Measurements from ENCODE around the gene OTUB1.

DNA sequence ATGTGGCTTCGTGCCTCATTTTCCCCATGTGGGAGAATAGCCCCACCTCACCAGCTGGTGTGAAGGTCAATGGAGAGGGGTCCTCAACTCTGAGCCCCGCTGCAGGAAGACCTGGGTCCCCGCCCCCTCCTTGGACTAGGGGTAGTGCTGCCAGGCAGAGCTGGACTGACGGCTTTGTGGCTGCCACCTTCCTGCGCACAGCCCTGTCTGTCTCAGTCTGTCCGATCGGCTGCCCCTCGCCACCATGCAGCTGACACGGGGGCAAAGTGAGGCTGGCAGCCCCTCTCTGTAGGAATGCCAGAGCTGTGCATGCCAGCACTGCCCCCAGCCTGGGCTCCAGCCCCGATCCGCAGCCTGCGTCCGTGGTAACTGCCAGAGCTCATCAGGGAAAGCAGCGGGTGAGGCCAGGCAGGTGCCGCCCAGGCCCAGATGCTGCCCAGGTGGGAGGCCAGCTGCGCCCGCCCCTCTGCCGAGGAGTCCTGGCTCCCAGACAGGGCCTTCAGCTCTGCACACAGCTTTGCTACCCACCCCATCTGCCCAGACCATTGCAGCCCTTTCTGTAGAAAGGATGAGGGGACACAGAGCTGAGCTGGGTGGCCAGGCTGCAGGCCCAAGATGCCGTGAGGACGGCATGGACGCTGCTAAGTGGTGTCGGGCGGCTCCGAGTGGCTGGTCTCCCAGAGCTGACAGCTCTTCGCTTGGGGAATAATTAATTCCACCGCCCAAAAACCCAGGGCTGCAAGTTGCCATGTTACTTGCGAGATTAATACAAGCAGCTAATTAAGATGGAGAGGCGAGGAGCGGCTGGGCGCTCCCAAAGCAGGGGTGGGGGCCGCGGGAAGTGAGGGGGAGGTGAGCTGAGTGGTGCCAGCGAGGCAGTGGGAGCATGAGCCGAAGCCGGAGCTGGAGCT, 30.0 kb downstream of the OTUB1 start:
- no peak for TF ChIP-seq EZH2 (IDR thresholded peaks at IDR 0.05)
- TF ChIP-seq, protein P1, sequence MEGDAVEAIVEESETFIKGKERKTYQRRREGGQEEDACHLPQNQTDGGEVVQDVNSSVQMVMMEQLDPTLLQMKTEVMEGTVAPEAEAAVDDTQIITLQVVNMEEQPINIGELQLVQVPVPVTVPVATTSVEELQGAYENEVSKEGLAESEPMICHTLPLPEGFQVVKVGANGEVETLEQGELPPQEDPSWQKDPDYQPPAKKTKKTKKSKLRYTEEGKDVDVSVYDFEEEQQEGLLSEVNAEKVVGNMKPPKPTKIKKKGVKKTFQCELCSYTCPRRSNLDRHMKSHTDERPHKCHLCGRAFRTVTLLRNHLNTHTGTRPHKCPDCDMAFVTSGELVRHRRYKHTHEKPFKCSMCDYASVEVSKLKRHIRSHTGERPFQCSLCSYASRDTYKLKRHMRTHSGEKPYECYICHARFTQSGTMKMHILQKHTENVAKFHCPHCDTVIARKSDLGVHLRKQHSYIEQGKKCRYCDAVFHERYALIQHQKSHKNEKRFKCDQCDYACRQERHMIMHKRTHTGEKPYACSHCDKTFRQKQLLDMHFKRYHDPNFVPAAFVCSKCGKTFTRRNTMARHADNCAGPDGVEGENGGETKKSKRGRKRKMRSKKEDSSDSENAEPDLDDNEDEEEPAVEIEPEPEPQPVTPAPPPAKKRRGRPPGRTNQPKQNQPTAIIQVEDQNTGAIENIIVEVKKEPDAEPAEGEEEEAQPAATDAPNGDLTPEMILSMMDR (IDR thresholded peaks at IDR 0.05), result no peak
